ENCODE measurements around the gene CIITA.
"Not testable (repeated sequence)": the region's sequence is repeated elsewhere in the genome, so short reads cannot be mapped to it uniquely, and the experiment has no call there.

The CIITA gene

GRCh38 chr16:10936272-10936984, 59.4 kb downstream of the CIITA start:
- no peak for DNase-seq

DNA sequence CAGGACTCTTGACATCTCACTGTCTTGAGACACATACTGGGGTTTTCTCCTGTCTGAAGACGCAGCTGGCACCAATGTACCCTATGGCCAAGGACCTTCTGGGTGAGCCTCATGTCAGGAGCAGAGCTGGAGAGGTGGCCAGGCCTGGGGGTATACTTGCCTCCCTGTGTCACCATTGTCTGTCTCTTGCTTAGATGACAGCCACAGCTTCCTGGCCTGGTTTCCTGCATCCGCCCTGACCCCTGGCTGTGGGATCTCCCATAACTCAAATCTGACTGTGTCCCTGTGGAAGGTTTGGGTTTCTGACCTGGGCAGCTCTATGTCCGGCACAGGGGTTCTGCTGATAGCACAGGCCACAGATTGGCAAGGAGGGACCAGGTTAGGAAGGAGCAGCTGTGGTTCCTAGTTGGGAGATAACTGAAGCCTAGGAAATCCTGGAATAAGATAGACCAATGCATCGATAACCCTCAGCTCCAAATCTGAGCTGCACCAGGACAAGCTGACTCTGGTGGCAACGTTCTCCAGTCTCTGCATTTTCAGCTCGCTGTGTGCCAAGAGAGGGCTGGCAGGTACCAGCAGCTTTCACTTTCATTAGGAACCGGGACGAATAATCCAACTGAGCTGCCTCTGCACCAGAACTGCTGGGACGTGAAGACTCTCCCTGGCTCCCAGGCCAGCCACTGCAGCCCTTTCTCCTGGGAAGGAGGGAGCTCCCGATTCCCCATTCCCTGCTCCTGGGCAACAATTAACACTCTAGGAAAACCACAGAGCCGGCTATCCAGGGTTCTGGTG, 60.3 kb downstream of the CIITA start:
- no peak for DNase-seq

GRCh38 chr16:10938321-10938720, 61.3 kb downstream of the CIITA start:
- DNase-seq: no peak

DNA sequence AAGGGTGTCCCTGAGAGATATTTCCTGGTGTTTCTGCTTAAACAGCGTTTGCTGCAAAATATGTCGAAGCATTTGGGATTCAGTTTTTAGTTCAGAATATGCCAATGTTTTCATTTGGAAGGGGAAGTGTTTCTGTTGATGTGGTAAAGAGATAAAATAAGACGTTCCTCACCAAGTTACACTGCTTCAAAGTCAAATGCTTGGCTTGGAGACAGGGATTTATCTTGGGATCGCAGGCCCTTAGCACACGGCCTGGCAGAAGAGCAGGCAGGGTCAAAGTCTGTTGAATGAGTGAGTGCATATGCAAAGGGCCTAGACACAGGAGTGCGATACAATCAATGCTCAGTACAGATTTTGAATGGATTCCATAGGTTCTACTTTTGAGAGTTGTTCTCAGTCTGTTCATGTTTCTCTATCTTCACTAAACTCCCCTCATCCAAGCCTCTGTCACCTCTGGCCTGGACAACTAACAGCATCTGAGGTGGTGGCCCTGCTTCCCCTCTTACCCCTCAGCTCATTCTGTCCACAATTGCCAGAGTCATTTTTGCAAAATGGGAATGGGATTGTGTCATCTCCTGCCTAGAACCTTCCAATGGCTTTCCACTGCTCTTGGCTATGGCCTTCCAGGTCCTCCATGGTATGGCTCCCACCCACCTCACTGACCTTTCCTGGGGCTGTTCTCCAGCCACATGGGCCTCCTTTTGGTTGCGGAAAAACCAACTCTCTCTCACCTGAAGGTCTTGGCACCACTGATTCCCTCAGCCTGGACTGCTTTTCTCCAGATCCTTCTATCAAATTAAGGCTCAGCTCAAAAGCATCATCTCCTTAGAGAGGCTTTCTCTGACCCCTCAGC, 62.0 kb downstream of the CIITA start:
- DNase-seq: no peak

GRCh38 chr16:10939649-10940234, 62.7 kb downstream of the CIITA start:
- DNase-seq: no peak

- DNase-seq: no peak
Measured at GRCh38 chr16:10940501-10941079, 63.6 kb downstream of the CIITA start.

DNA sequence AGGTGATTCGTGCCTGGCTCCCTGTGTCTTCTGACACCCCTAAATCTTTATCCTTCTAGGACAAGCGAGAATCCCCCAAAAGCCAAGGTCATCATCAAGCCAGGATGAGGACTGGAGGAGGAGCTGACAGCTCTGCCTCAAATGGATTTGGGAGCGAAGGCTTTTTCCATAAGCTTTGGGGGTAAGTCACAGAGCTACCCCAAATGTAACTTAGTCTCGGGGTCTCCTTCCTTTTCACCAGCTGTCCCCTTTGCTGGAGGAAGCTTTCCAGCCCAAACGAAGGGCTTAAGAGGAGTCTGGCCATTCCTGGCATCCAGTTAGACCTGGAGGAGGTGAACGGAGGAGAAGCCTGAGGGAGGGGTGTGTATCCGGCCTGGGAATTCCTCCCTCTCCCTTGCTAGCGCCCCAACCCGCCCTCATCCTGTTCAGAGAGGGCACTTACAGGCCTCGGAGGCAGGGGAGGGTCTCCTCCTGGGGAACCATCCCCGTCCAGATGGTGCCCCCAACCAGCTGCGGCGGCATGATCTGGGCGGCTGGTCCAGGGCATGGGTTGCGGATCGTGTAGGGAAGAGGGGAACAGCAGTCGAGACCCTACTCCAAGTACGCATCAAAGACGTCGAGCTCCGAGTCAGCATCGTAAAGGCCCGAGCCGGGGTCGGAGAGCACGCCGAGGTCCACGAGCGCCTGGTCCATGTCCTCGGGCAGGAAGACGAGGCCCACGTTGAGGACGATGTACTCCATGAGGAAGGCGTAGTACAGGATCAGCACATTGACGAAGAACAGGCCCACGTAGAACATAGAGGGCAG, 64.3 kb downstream of the CIITA start:
- no peak for DNase-seq

- DNase-seq: not testable (repeated sequence)
Measured at GRCh38 chr16:10941935-10942351, 64.9 kb downstream of the CIITA start.

GRCh38 chr16:10942352-10943063, 65.5 kb downstream of the CIITA start, which contains the start of gene DEXI:
Gene DEXI (minus strand): TSS chr16:10942468. CDS start chr16:10942005, 463 bp downstream.
- peak; percentile 26 to 70 for DNase-seq

- no peak for DNase-seq
Measured at GRCh38 chr16:10943064-10943353, 66.0 kb downstream of the CIITA start.

- DNase-seq: peak; percentile 70 to 79
Measured at GRCh38 chr16:10944249-10945064, 67.5 kb downstream of the CIITA start, which contains the start of gene CLEC16A. Gene CLEC16A (plus strand): TSS chr16:10944564. CDS start chr16:10944718, 154 bp downstream.

GRCh38 chr16:10945065-10945787, 68.2 kb downstream of the CIITA start:
- no peak for DNase-seq

- DNase-seq: no peak
Measured at GRCh38 chr16:10946308-10946707, 69.3 kb downstream of the CIITA start.

DNA sequence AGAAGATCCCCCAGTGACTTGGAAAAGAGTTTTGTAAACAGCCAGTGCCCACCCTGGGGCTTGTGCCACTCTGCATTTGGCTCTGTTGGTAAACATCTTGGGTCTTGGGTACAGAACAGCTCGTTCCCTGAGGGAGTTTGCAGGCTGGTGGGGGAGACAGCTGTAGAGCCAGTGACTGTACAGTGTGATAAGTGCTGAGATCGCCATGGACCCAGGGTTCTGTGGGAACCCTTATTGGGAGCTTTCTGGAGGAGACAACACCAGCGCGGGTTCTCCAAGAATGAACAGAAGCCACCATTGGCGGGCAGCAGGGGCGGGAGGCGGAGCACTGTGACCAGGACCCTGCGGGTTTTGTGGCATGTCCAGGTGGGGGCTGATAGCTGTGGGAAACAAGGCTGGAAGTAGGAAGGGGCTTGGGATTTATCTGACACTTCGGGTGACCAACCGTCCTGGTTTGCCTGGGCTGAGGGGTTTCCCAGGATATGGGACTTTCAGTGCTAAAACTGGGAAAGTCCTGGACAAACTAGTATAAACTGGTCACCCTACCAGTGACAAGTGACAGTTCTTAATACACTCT, 70.3 kb downstream of the CIITA start:
- no peak for DNase-seq

DNA sequence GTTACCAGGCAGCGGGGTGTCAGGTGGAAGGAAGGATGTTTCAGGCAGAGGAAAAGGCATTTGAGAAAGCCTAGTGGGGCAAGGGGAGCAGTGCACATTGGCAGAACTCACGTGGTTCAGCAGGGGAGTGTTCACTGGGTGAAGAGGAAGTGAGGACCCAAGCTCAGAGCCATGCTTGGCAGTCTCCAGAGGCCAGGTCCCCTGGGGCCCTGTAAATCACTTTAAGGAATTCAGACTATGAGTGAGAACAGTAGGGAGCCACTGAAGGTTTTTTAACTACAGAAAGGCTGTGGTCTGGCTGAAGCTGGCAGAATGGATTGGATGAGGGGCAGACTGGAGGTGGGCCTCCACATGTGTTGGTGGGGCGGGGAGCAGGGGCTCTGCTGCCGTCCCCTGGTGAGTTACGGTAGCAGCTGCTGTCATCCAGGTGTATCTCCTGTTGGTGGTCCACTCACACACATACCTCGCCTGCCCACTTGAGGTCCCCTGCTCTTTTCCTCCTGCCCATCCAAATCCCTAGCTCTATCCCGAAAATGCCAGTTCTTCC, 72.5 kb downstream of the CIITA start:
- no peak for DNase-seq

DNA sequence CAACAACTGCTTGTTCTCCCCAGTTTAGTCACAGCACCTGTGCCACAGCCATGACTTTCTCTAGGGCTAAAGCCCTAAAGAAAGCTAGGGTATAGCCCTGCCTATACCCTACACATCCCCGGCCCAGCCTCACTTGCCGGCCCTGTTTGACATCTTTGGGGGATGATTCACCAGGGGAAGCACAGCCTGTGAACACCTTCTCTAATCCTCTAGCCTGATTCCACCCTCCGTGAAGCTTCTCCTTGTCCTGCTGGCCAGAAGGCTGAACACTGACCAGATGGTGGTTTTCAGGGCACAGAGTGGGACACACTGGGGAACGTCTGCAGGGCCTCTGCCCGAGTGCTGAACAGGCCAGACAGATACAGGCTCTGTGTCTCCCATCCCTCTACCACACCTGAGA, 73.4 kb downstream of the CIITA start:
- no peak for DNase-seq

DNA sequence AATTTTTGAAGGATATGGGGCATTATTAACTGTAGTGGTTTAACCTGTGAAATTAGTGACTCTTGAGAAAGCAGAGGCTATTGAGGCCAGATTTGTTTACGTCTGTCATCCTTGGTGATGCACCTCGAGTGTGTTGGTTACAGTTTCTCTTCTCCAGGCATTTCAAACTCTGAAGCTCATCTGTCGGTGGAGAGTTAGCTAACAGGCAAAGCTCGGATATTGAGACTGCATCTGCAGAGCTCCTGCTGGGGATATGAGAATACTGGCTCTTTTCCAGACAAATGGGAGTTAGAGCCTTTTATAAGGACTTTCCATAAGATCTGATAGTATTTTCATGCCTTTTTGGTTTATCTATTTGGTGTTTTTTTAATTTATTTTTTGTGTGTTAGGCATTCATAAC, 74.0 kb downstream of the CIITA start:
- DNase-seq: no peak

- no peak for DNase-seq
Measured at GRCh38 chr16:10954903-10955302, 77.9 kb downstream of the CIITA start.
